ENCODE data around the gene APOBEC2.

Gene APOBEC2

DNA sequence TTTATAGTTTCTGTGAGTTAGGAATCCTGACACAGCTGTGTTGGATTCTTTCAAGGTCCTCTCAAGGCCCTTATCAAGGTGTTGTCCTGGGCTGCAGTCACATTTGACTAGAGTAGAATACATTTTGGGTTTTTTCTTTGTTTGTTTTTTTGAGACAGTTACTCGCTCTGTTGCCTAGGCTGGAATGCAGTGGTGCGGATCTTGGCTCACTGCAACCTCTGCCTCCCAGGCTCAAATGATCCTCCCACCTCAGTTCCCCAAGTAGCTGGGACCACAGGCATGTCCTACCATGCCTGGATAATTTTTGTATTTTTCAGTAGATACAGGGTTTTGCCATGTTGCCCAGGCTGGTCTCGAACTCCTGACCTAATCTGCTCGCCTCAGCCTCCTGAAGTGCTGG, 35.4 kb downstream of the APOBEC2 start:
- H3K4me1 Mint-ChIP-seq, result peaks cover 6% of the 10 kb centered on the region
- TF ChIP-seq, protein P1, sequence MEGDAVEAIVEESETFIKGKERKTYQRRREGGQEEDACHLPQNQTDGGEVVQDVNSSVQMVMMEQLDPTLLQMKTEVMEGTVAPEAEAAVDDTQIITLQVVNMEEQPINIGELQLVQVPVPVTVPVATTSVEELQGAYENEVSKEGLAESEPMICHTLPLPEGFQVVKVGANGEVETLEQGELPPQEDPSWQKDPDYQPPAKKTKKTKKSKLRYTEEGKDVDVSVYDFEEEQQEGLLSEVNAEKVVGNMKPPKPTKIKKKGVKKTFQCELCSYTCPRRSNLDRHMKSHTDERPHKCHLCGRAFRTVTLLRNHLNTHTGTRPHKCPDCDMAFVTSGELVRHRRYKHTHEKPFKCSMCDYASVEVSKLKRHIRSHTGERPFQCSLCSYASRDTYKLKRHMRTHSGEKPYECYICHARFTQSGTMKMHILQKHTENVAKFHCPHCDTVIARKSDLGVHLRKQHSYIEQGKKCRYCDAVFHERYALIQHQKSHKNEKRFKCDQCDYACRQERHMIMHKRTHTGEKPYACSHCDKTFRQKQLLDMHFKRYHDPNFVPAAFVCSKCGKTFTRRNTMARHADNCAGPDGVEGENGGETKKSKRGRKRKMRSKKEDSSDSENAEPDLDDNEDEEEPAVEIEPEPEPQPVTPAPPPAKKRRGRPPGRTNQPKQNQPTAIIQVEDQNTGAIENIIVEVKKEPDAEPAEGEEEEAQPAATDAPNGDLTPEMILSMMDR (IDR thresholded peaks at IDR 0.05), result no peak
- H3K9me3 Mint-ChIP-seq, result no peaks in the 10 kb centered on the region
- no peak overlapping the region for H3K4me3 Mint-ChIP-seq
- H3K27ac Mint-ChIP-seq, result peak overlapping the region; percentile 85
- peaks cover 81% of the 10 kb centered on the region for H3K36me3 Mint-ChIP-seq (ENCODE audit: low read depth)
- no peak for DNase-seq
- no peaks in the 10 kb centered on the region for H3K27me3 Mint-ChIP-seq (ENCODE audit: low read depth, poor library complexity)

DNA sequence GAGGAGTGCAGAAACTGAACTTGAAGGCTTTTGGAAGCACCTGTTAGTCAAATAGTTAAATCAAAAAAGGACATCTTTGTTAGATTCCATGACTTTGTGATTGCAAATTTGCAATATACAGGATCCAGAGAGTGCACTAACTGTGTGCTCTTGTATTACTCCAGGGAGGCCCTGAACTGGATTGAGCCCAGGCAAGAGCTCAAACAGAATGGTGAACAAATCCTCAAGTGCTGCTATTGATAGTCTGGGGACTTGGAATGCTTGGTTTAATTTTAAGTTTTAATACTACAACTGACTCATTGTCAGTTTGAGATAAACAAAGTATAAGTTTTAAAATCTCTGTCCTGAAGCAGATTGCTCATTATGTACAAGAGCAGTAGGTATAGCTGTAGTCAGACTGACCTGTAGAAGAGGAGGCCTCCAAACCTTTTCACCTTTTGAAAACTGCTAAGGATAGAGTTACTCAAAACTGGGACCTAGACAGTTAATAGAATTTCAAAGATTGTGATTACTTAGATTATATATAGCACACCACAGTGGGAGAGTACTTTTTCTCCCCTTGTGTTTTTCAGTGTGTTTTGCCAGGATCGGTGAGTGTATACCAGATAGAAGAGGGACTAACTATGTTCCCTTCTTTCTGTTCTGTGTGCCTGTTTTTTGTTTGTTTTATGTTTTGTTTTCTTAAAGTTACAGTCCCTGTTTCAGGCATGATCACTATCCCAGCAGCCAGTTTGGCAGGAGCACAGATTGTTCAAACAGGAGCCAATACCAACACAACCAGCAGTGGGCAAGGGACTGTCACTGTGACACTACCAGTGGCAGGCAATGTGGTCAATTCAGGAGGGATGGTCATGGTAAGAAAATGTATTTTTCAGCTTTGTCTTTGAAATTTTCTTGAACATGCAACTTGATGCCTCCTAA, 38.1 kb downstream of the APOBEC2 start:
- no peaks in the 10 kb centered on the region for H3K9me3 Mint-ChIP-seq
- TF ChIP-seq, protein P1 (IDR thresholded peaks at IDR 0.05), result no peak
- H3K27me3 Mint-ChIP-seq (ENCODE audit: low read depth, poor library complexity), result no peaks in the 10 kb centered on the region
- H3K27ac Mint-ChIP-seq, result no peak overlapping the region
- DNase-seq, result no peak
- peaks cover 6% of the 10 kb centered on the region for H3K4me1 Mint-ChIP-seq
- H3K4me3 Mint-ChIP-seq, result no peak overlapping the region
- peaks cover 79% of the 10 kb centered on the region for H3K36me3 Mint-ChIP-seq (ENCODE audit: low read depth)

DNA sequence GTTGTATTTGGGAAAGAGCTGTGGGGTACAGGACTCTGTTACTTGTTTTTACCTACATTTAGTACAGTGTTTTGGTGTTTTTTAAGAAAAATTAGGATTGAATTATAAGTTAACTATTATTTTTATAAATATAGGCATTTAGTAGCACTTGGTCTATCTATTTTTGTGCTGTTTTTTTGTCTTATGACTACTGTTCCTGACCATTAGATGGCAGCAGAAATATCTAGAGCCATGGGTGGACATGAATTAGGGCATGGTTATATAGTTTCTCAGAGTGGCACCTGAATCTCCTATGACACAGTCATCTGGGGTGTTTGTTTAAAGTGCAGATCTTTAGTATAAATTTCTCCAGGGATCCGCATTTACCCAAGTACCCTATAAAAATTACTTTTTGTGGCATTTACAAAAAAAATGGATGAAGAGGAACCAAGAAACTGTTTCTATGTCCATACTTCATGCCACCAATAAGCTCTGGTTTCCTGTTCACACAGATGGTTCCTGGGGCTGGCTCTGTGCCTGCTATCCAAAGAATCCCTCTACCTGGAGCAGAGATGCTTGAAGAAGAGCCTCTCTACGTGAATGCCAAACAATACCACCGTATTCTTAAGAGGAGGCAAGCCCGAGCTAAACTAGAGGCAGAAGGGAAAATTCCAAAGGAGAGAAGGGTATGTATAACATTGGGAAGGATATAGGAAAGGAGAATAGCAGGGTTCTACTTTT, 39.6 kb downstream of the APOBEC2 start:
- no peak overlapping the region for H3K27ac Mint-ChIP-seq
- no peak overlapping the region for H3K4me3 Mint-ChIP-seq
- H3K36me3 Mint-ChIP-seq (ENCODE audit: low read depth), result peaks cover 79% of the 10 kb centered on the region
- H3K9me3 Mint-ChIP-seq, result no peaks in the 10 kb centered on the region
- peaks cover 5% of the 10 kb centered on the region for H3K4me1 Mint-ChIP-seq
- H3K27me3 Mint-ChIP-seq (ENCODE audit: low read depth, poor library complexity), result no peaks in the 10 kb centered on the region
- TF ChIP-seq, protein P1 (IDR thresholded peaks at IDR 0.05), result no peak
- DNase-seq, result no peak

DNA sequence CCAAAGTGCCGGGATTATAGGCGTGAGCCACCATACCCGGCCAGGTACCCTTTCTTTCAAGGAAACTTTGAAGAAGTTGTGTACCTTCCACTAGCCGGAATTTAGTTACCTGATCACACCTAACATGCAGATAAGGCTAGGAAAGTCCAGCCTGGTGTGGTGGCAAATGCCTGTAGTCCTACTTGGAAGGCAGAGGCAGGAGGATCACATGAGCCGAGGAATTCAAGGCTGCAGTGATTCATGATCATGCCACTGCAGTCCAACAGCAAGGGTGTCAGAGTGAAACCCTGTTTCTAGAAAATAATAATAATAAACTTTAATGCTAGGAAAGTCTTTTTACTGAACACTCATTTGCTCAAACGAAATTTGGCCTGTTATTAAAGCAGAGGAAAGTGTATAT, 40.7 kb downstream of the APOBEC2 start:
- Mint-ChIP-seq H3K27ac (no peak overlapping the region), H3K4me3 (no peak overlapping the region), H3K36me3 (ENCODE audit: low read depth) (peaks cover 86% of the 10 kb centered on the region), H3K27me3 (ENCODE audit: low read depth, poor library complexity) (no peaks in the 10 kb centered on the region), H3K9me3 (no peaks in the 10 kb centered on the region), H3K4me1 (no peaks in the 10 kb centered on the region)
- TF ChIP-seq, protein P1 (IDR thresholded peaks at IDR 0.05), result no peak
- DNase-seq, result no peak

DNA sequence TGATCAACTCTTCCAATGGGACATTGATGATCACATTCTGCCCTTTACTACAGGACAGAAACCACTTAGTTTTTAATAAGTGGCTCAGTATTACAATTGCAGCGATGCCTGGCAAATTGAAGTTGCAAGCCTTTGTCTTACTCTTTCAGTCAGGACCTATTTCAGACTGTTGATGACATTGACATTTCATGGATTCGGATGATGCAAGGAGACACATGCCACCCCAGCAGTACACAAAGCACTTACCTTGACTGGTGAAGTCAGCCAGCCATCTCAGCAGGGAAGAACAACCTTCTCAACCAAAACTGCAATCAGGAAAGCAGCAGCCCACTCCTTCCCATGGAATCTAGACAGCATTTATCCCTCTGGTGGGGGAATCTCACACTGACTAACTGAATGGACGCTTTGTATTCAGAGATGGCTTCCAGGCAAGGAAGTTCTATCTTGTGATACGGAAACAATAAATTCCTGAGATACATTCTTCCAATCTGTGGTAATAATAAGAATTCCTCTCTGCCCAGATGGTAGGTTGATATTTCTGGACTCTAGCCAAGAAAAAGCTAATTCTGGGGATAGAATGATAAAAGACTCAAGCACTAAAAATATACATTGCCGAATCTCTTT, 44.6 kb downstream of the APOBEC2 start:
- H3K27ac Mint-ChIP-seq, result no peak overlapping the region
- no peaks in the 10 kb centered on the region for H3K27me3 Mint-ChIP-seq (ENCODE audit: low read depth, poor library complexity)
- H3K9me3 Mint-ChIP-seq, result no peaks in the 10 kb centered on the region
- H3K4me3 Mint-ChIP-seq, result no peak overlapping the region
- no peaks in the 10 kb centered on the region for H3K4me1 Mint-ChIP-seq
- peaks cover 80% of the 10 kb centered on the region for H3K36me3 Mint-ChIP-seq (ENCODE audit: low read depth)
- TF ChIP-seq, protein P1 (IDR thresholded peaks at IDR 0.05), result no peak
- no peak for DNase-seq

Measured in nephron progenitor cell (in vitro differentiated cells).